MM.1S (cell line): ENCODE measurements around the gene ADD1.

ENCODE experiments used
- DNase-seq: peaks from one replicate; pipeline ENCODE4 v3.0.0-alpha.2; 2015
- H2AFZ ChIP-seq: fragments of 300-600 bp; sonication (generic); 2 replicates; pipeline ENCODE4 v1.6.0; 2016; ENCODE audit warnings: antibody characterized with exemption, low read length
- H3F3A ChIP-seq: fragments of 300-600 bp; sonication (generic); 2 replicates; pipeline ENCODE4 v1.6.1; 2016; ENCODE audit warnings: mild to moderate bottlenecking, antibody characterized with exemption, low read length, moderate library complexity, mixed read lengths; ENCODE audit not compliant: insufficient read depth
- H3K27ac ChIP-seq: fragments of 300-600 bp; sonication (generic); 2 replicates; pipeline ENCODE4 v1.5.1; 2016; ENCODE audit warnings: mild to moderate bottlenecking, low read length
- H3K27me3 ChIP-seq: fragments of 300-600 bp; sonication (generic); replicated peaks from 2 replicates; pipeline ENCODE4 v1.6.0; 2016; ENCODE audit warnings: low read length; ENCODE audit not compliant: insufficient read depth
- H3K36me3 ChIP-seq: fragments of 300-600 bp; sonication (generic); replicated peaks from 2 replicates; pipeline ENCODE4 v1.6.1; 2016; ENCODE audit warnings: mild to moderate bottlenecking, low read length, mixed read lengths; ENCODE audit not compliant: insufficient read depth
- H3K4me1 ChIP-seq: fragments of 300-600 bp; sonication (generic); 2 replicates; pipeline ENCODE4 v1.6.1; 2016; ENCODE audit warnings: low read length, mixed read lengths
- H3K4me2 ChIP-seq: fragments of 300-600 bp; sonication (generic); 2 replicates; pipeline ENCODE4 v1.6.0; 2016; ENCODE audit warnings: low read depth, low read length
- H3K4me3 ChIP-seq: fragments of 300-600 bp; sonication (generic); 2 replicates; pipeline ENCODE4 v1.5.1; 2016; ENCODE audit warnings: low read length, mixed read lengths
- H3K79me2 ChIP-seq: fragments of 300-600 bp; sonication (generic); 2 replicates; pipeline ENCODE4 v1.6.1; 2016; ENCODE audit warnings: mixed run types, low read length, mixed read lengths
- H3K9ac ChIP-seq: fragments of 300-600 bp; sonication (generic); 2 replicates; pipeline ENCODE4 v1.6.1; 2016; ENCODE audit warnings: low read length, mixed read lengths
- H3K9me2 ChIP-seq: fragments of 300-600 bp; sonication (generic); replicated peaks from 2 replicates; pipeline ENCODE4 v1.6.1; 2016; ENCODE audit warnings: mild to moderate bottlenecking, low read length, mixed read lengths; ENCODE audit not compliant: insufficient read depth
- H3K9me3 ChIP-seq: fragments of 300-600 bp; sonication (generic); replicated peaks from 2 replicates; pipeline ENCODE4 v1.6.1; 2016; ENCODE audit warnings: mild to moderate bottlenecking, low read length, mixed read lengths; ENCODE audit not compliant: insufficient read depth
- H4K20me1 ChIP-seq: fragments of 300-600 bp; sonication (generic); 2 replicates; pipeline ENCODE4 v1.6.1; 2016; ENCODE audit warnings: mild to moderate bottlenecking, low read length, moderate library complexity, mixed read lengths; ENCODE audit not compliant: insufficient read depth
- EZH2 ChIP-seq: fragments of 300-600 bp; sonication (generic); optimal IDR thresholded peaks from 2 replicates; pipeline ENCODE3; 2017; ENCODE audit warnings: low read depth, mild to moderate bottlenecking, antibody characterized with exemption, low read length, mixed read lengths
- EZH2phosphoT487 ChIP-seq: fragments of 300-600 bp; sonication (generic); IDR thresholded peaks from 2 replicates; pipeline ENCODE4 v1.6.1; 2018; ENCODE audit warnings: antibody characterized with exemption, low read length
- TF ChIP-seq, protein P1 (sequence below): fragments of 300-600 bp; sonication (generic); IDR thresholded peaks from 2 replicates; pipeline ENCODE4 v1.5.1; 2016; ENCODE audit warnings: antibody characterized with exemption, low read length, mixed read lengths

The ADD1 gene

DNA sequence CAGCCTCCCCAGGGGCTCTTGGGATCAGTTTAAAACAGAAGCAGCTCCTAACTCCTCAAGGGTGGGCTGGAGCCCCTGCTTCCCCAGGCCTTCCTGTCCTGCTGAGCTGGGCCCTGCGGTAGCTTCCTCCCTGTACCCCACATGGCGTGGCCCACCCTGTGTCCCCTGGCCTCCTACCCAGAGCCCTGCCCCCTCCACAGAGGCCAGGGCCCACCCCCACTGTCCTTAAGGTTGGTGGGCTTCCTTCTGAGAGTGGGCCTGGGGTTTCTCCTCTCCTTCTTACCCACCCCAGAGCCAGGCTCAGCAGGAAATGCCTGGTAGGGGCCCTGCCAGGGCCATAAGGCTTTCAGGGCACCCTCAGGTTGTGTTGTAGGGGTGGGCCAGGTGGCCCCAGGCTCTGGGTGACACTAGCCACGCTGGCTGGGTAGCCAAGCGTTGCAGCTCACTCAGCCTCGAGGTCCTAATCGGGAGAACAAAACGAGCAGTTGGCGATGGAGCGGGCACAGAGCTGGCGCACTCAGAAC lies 39.1 kb upstream of the ADD1 start:
- Histone ChIP-seq H2AFZ (no peak overlapping the region), H3K9me3 (no peaks in the 10 kb centered on the region), H3K9ac (no peak overlapping the region), H4K20me1 (no peaks in the 10 kb centered on the region), H3K4me1 (no peaks in the 10 kb centered on the region), H3K4me2 (no peak overlapping the region), H3K79me2 (no peaks in the 10 kb centered on the region), H3K27ac (no peak overlapping the region), H3F3A (no peaks in the 10 kb centered on the region), H3K4me3 (no peak overlapping the region), H3K27me3 (no peaks in the 10 kb centered on the region), H3K36me3 (no peaks in the 10 kb centered on the region), H3K9me2 (no peaks in the 10 kb centered on the region)
- TF ChIP-seq EZH2phosphoT487, result no peak
- TF ChIP-seq EZH2, result no peak
- TF ChIP-seq, protein P1, sequence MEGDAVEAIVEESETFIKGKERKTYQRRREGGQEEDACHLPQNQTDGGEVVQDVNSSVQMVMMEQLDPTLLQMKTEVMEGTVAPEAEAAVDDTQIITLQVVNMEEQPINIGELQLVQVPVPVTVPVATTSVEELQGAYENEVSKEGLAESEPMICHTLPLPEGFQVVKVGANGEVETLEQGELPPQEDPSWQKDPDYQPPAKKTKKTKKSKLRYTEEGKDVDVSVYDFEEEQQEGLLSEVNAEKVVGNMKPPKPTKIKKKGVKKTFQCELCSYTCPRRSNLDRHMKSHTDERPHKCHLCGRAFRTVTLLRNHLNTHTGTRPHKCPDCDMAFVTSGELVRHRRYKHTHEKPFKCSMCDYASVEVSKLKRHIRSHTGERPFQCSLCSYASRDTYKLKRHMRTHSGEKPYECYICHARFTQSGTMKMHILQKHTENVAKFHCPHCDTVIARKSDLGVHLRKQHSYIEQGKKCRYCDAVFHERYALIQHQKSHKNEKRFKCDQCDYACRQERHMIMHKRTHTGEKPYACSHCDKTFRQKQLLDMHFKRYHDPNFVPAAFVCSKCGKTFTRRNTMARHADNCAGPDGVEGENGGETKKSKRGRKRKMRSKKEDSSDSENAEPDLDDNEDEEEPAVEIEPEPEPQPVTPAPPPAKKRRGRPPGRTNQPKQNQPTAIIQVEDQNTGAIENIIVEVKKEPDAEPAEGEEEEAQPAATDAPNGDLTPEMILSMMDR, result no peak
- DNase-seq, result no peak

DNA sequence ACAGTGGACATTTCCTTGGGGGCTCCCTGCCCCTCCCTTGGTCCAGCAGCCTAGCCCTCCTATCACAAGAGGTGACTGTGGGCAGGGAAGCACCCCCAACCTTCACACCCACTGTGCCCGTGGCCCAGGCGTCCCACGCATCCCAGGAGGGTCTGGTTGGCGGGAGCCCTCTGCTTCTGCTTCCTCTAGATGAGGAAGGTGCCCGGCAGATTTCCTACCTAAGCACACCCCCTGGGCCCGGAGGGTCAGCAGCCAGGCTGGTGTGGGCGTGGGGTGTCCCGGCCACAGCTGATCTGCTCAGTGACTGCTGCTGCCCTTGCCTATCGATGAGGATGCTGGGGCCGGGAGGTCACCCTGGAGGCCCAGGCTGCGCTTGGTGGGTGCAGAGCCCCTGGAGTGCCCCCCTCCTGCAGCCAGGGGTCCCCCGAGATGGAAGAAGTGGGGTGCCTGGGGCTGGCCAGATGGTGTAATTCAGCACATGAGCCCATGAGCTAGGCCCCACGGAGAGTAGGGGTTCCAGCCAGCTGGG lies 38.6 kb upstream of the ADD1 start:
- H3K9me2 ChIP-seq, result no peaks in the 10 kb centered on the region
- no peak overlapping the region for H2AFZ ChIP-seq

DNA sequence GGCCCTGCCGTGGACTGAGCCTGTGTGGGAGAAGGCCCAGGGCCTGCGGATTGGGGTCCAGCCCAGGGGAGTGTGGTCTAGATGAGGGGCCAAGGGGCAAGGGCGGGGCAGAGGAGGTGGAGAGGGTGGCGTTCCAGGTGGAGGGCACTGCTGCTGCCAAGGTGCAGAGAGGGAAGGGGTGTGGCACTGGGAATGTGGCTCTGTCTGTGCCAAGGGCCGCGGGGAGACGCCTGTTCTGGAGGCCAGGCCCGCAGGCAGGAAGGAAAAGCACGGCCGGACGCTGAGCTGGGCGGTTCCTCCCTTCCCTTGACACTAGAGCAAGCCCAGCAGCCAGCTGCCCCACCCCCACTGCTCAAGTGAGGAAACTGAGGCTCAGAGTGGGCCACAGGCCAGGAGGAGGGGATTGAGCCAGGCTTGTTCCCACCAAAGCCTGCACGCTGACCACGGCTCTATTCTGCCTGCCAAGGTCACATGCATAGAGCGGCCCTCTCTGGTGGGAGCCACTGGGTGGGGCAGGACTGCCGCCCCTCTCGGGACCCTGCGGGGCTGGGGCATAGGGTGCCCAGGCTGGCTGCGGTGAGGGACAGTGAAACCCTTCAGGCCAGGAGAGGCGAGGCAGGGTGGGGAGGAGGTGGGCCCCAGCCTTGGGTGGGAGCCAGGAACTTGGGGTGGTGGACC lies 37.8 kb upstream of the ADD1 start:
- no peaks in the 10 kb centered on the region for H3K9me3 ChIP-seq
- no peaks in the 10 kb centered on the region for H3F3A ChIP-seq
- DNase-seq, result no peak
- no peaks in the 10 kb centered on the region for H3K4me1 ChIP-seq
- no peaks in the 10 kb centered on the region for H3K79me2 ChIP-seq
- no peaks in the 10 kb centered on the region for H3K36me3 ChIP-seq
- H4K20me1 ChIP-seq, result no peaks in the 10 kb centered on the region
- H3K9me2 ChIP-seq, result no peaks in the 10 kb centered on the region
- no peak for TF ChIP-seq EZH2
- TF ChIP-seq EZH2phosphoT487, result no peak
- TF ChIP-seq, protein P1, result no peak
- no peak overlapping the region for H3K4me2 ChIP-seq
- no peaks in the 10 kb centered on the region for H3K27me3 ChIP-seq
- no peak overlapping the region for H3K9ac ChIP-seq
- no peak overlapping the region for H3K27ac ChIP-seq
- no peak overlapping the region for H2AFZ ChIP-seq
- no peak overlapping the region for H3K4me3 ChIP-seq

More for the DNA sequence above, 38.6 kb upstream of the ADD1 start:
- Histone ChIP-seq H3K79me2 (no peaks in the 10 kb centered on the region), H3K9ac (no peak overlapping the region), H3K4me2 (no peak overlapping the region), H3K9me3 (no peaks in the 10 kb centered on the region), H3F3A (no peaks in the 10 kb centered on the region), H3K27me3 (no peaks in the 10 kb centered on the region), H3K4me1 (no peaks in the 10 kb centered on the region), H4K20me1 (no peaks in the 10 kb centered on the region), H3K36me3 (no peaks in the 10 kb centered on the region), H3K4me3 (no peak overlapping the region), H3K27ac (no peak overlapping the region)
- DNase-seq, result no peak
- TF ChIP-seq EZH2 (no peak), EZH2phosphoT487 (no peak)
- TF ChIP-seq, protein P1, result no peak
